ENCODE measurements around the gene DCP1B.

GRCh38 chr12:1936406-1937320 is 67.6 kb downstream of the DCP1B start:
- TF ChIP-seq CTCF (IDR thresholded peaks at IDR 0.05 in 8 of 11, conservative IDR thresholded peaks at IDR 0.05 in 3 of 11) (no peak), POLR2A (IDR thresholded peaks at IDR 0.05) (no peak)
